Activated B cell treated with CpG ODN at 0.5 μM for 24 hours (primary cell): ENCODE results near the gene PAPPA. TPM values are rescaled to one million over a fixed set of nuclear protein-coding genes. Genes with fewer than 3 reads are reported as not detected.

ENCODE experiments used
- ATAC-seq: fragments of 200-7000 bp; cut with Tn5 transposase; one replicate; pipeline ENCODE4 v1.10.0; 2021; ENCODE audit warnings: low read depth, mild to moderate bottlenecking, moderate library complexity
- CTCF ChIA-PET: fragments of 350-600 bp; sonication (Branson Sonifier 250); formaldehyde crosslinking; loops from one replicate; lab custom pipeline; 2021; ENCODE audit warnings: antibody characterized with exemption; lab: Charles Lee
- POLR2A ChIA-PET: fragments of 350-600 bp; sonication (Branson Sonifier 250); formaldehyde crosslinking; loops from one replicate; lab custom pipeline; 2021; ENCODE audit warnings: antibody characterized with exemption; lab: Charles Lee
- DNase-seq: peaks from one replicate; pipeline ENCODE4 v3.0.0; 2022
- H3K27ac Mint-ChIP-seq: one replicate; pipeline ENCODE4 v1.8.0; 2020; ENCODE audit warnings: mixed read lengths
- H3K27me3 Mint-ChIP-seq: one replicate; pipeline ENCODE4 v1.8.0; 2021; ENCODE audit warnings: mixed read lengths
- H3K36me3 Mint-ChIP-seq: one replicate; pipeline ENCODE4 v1.8.0; 2021; ENCODE audit warnings: low read depth, mixed read lengths
- H3K4me1 Mint-ChIP-seq: one replicate; pipeline ENCODE4 v1.8.0; 2021; ENCODE audit warnings: mixed read lengths
- H3K4me3 Mint-ChIP-seq: one replicate; pipeline ENCODE4 v1.8.0; 2020; ENCODE audit warnings: mild to moderate bottlenecking, mixed read lengths
- H3K9me3 Mint-ChIP-seq: one replicate; pipeline ENCODE4 v1.8.0; 2020; ENCODE audit warnings: mixed read lengths
- intact Hi-C: fragments of 100-400 bp; cut with micrococcal nuclease; formaldehyde crosslinking; loops from one replicate; pipeline ENCODE4 v1.15.1; 2024
- total RNA-seq: library from RNA; stranded (reverse); gene quantifications from 2 replicates; pipeline ENCODE4 v1.2.3, GENCODE V29; 2022
- TF ChIP-seq, protein P1 (sequence below): fragments of 200-600 bp; IDR thresholded peaks from one replicate; pipeline ENCODE4 v1.8.0; 2022; ENCODE audit warnings: antibody characterized with exemption, mild to moderate bottlenecking

Gene PAPPA
- total RNA-seq, 1 donor from 2014 or later = not detected

DNA sequence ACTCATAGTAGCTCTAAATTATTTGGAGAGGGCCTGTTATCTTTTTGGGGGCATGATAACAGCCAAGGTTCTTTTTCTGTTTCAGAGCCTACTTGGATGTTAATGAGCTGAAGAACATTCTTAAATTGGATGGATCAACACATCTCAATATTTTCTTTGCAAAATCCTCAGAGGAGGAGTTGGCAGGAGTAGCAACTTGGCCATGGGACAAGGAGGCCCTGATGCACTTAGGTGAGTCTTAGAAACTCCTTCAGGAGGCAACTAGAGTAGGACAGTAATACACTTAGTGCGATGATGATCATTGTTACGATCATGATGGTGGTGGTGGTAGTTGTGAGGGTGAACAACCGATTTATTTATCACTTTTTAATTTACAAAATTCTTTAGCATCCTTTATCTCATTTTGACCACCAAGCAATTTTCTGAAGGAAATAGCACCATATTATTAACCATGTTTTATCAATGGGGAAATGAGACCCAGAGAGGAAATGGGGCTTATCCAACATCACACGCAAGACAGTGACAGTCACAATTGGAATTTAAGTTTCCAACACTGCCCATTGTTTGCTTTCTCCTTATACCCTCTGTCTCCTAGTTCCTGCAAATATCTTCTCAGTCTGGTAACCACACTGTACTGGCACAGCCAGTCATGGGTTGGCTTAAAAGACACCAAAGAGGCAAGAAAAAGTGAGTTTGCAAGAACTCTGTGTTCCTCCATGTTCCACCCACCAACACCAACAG is 54.0 kb downstream of the PAPPA start:
- Mint-ChIP-seq H3K27me3 (no peaks in the 10 kb centered on the region), H3K4me1 (no peaks in the 10 kb centered on the region), H3K4me3 (no peak overlapping the region), H3K36me3 (no peaks in the 10 kb centered on the region), H3K27ac (no peak overlapping the region), H3K9me3 (no peaks in the 10 kb centered on the region)
- TF ChIP-seq, protein P1, sequence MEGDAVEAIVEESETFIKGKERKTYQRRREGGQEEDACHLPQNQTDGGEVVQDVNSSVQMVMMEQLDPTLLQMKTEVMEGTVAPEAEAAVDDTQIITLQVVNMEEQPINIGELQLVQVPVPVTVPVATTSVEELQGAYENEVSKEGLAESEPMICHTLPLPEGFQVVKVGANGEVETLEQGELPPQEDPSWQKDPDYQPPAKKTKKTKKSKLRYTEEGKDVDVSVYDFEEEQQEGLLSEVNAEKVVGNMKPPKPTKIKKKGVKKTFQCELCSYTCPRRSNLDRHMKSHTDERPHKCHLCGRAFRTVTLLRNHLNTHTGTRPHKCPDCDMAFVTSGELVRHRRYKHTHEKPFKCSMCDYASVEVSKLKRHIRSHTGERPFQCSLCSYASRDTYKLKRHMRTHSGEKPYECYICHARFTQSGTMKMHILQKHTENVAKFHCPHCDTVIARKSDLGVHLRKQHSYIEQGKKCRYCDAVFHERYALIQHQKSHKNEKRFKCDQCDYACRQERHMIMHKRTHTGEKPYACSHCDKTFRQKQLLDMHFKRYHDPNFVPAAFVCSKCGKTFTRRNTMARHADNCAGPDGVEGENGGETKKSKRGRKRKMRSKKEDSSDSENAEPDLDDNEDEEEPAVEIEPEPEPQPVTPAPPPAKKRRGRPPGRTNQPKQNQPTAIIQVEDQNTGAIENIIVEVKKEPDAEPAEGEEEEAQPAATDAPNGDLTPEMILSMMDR = no peak
- POLR2A ChIA-PET = no interaction called here
- CTCF ChIA-PET = no interaction called here
- ATAC-seq = no peak
- DNase-seq = no peak
- intact Hi-C loops = no loop called here

DNA sequence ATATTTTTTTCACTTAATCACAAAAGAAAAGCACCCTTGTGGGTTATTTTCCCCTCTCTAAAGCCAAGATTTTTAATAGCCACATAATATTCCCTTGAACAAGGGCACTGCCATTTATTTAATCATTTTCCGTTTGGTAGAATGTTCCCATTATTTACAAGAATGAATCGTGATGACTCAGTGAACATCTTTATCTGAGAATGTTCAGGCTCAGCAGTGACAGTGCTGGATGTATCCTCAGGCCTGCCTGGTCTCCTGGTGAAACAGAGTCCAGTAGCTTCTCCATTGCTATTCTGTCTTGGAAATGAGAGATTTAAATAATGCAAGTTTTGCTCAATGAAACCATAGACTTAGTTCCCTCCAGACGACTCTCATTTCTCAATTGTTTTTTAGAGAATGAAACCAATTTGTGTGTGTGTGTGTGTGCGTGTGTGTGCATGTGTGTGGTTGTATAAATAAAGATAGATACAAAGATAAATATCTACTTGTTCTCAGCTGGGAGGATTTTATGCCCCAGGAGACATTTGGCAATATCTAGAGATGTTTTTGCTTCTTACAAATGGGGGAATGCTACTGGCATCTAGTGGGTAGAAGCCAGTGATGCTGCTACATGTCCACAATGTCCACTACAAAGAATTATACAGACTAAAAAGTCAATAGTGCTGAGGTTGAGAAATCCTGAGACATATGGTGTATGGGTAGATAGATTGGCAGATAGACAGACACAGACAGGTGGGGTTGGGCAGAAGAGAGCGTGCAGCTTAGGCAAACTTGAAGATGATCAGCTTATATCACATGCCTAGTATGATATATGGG is 55.0 kb downstream of the PAPPA start:
- no peak for ATAC-seq
- intact Hi-C loops = no loop called here
- ChIA-PET CTCF (no interaction called here), POLR2A (no interaction called here)
- TF ChIP-seq, protein P1 = no peak
- no peaks in the 10 kb centered on the region for H3K9me3 Mint-ChIP-seq
- H3K4me1 Mint-ChIP-seq = no peaks in the 10 kb centered on the region
- H3K4me3 Mint-ChIP-seq = no peak overlapping the region
- H3K36me3 Mint-ChIP-seq = no peaks in the 10 kb centered on the region
- no peak for DNase-seq
- H3K27me3 Mint-ChIP-seq = no peaks in the 10 kb centered on the region
- H3K27ac Mint-ChIP-seq = no peak overlapping the region

DNA sequence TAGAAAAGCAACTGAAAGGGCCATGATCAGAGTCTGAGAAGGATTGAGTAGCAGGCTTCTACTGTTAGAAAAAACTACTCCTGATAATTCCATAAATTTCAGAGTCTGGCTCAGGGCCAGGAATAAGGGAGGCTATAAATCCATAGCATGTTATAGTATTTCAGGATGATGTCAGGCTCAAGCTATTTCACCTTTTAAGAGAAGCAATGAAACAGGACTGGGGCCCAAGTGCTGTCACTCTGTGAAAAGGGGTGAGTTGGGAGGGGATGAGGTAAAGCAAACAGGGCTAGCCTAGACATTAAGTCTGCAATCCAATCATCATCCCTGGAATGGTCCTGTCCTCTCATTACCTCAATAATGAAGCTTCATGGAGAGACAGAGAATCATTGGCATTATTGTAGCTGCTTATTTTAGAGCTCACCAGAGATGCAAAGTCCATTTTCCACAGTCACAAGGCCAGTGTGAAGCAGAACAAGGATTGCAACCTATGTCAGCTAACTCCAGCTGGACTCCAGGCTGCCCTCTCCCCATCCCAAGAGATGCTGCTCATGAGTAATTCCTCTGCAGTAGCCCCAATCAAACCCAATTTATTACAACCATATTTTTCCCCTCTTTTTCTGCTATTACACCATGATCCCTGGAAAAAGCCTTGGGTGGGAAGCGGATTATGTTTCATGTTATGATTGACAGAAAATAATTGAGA is 56.0 kb downstream of the PAPPA start:
- no peak for ATAC-seq
- Mint-ChIP-seq H3K27ac (no peak overlapping the region), H3K9me3 (no peaks in the 10 kb centered on the region), H3K4me3 (no peak overlapping the region), H3K27me3 (no peaks in the 10 kb centered on the region), H3K36me3 (no peaks in the 10 kb centered on the region), H3K4me1 (no peaks in the 10 kb centered on the region)
- ChIA-PET CTCF (no interaction called here), POLR2A (no interaction called here)
- intact Hi-C loops = no loop called here
- no peak for DNase-seq
- TF ChIP-seq, protein P1 = no peak

GRCh38 chr9:116212986-116213692 is 59.5 kb downstream of the PAPPA start:
- Mint-ChIP-seq H3K4me1 (no peaks in the 10 kb centered on the region), H3K36me3 (no peaks in the 10 kb centered on the region), H3K27me3 (no peaks in the 10 kb centered on the region), H3K27ac (no peak overlapping the region), H3K9me3 (peaks cover 7% of the 10 kb centered on the region), H3K4me3 (no peak overlapping the region)
- ChIA-PET POLR2A (no interaction called here), CTCF (no interaction called here)
- no peak for DNase-seq
- ATAC-seq = no peak
- TF ChIP-seq, protein P1 = no peak
- intact Hi-C loops = no loop called here
